Heart left ventricle (tissue), 16 donors: ENCODE data around the gene STXBP5L. TPM values are rescaled to one million over a fixed set of nuclear protein-coding genes. Genes with fewer than 3 reads are reported as not detected.

ENCODE experiments used
- ATAC-seq, 4 donors: fragments of 200-7000 bp; cut with Tn5 transposase; one replicate each; pipeline ENCODE4 v1.9.1; 2020 to 2022; ENCODE audit warnings: moderate library complexity in 4 of 4, mild to moderate bottlenecking in 3 of 4, moderate number of reproducible peaks in 1 of 4
- DNase-seq, 5 donors: peaks; one replicate each; pipeline ENCODE4 v3.0.0-alpha.2; 2020
- H3K27ac ChIP-seq, 12 donors: fragments of 200-600 bp; sonication (generic) in 4 of 12; one replicate each; pipeline versions ENCODE4 v1.5.0 to v1.8.0; 2016 to 2022; ENCODE audit warnings: mild to moderate bottlenecking in 2 of 12
- H3K27me3 ChIP-seq, 9 donors: fragments of 200-600 bp; sonication (generic) in 2 of 9; one replicate each; pipeline versions ENCODE4 v1.5.1 to v1.8.0; 2016 to 2022; ENCODE audit warnings: mild to moderate bottlenecking in 3 of 9
- H3K36me3 ChIP-seq, 9 donors: fragments of 200-600 bp; sonication (generic) in 2 of 9; one replicate each; pipeline versions ENCODE4 v1.5.0 to v1.8.0; 2018 to 2022; ENCODE audit warnings: mild to moderate bottlenecking in 2 of 9
- H3K4me1 ChIP-seq, 12 donors: fragments of 200-600 bp; sonication (generic) in 4 of 12; one replicate each; pipeline versions ENCODE4 v1.5.0 to v1.8.0; 2016 to 2022; ENCODE audit warnings: mild to moderate bottlenecking in 3 of 12
- H3K4me3 ChIP-seq, 12 donors: fragments of 200-600 bp; sonication (generic) in 4 of 12; one replicate each; pipeline versions ENCODE4 v1.5.0 to v1.8.0; 2017 to 2022; ENCODE audit warnings: mild to moderate bottlenecking in 9 of 12, moderate library complexity in 4 of 12
- H3K9me3 ChIP-seq, 12 donors: fragments of 200-600 bp; sonication (generic) in 4 of 12; one replicate each; pipeline versions ENCODE4 v1.5.0 to v1.8.0; 2016 to 2022; ENCODE audit warnings: mild to moderate bottlenecking in 1 of 12
- POLR2A ChIP-seq, 2 donors: fragments of 450-650 bp; IDR thresholded peaks; one replicate each; pipeline ENCODE4 v1.6.1; 2017; ENCODE audit warnings: antibody characterized with exemption in 2 of 2, mild to moderate bottlenecking in 2 of 2, moderate library complexity in 2 of 2
- WGBS, 4 donors: extraction: QIAGEN DNeasy Blood & Tissue Kit in 2 of 4; methylation state at CpG; one replicate each; pipeline versions ENCODE4 v1.1.5 to v1.1.7; 2013 to 2018; 5-methylcytosine and 5-hydroxymethylcytosine counted together
- intact Hi-C, 10 donors: fragments of 100-400 bp; cut with DNase I; formaldehyde crosslinking; loops; one replicate each; pipeline versions ENCODE4 v1.11.1 to v1.14.2; 2022
- polyA plus RNA-seq, 2 donors: library from polyadenylated mRNA; stranded (reverse); fragments of 200-250 nt; gene quantifications; one replicate each; pipeline ENCODE4 v1.2.3, GENCODE V29; 2013
- total RNA-seq, 9 donors: library from RNA; depleted of rRNA in 2 of 9; stranded (reverse); fragments of >200 nt in 2 of 9; fragmentation: NEBNext Ultra II Directional in 3 of 9; extraction: Animal tissue kit (Norgen Biotek cat#: 25700) in 3 of 9; gene quantifications; one replicate each; pipeline versions ENCODE4 v1.1.0 to v1.2.4, GENCODE V29; 2016 to 2023
- TF ChIP-seq, protein P1 (sequence below), 12 donors: fragments of 200-600 bp; sonication (generic) in 4 of 12; IDR thresholded peaks; one replicate each; pipeline versions ENCODE4 v1.5.0 to v1.8.0; 2018 to 2022; ENCODE audit warnings: antibody characterized with exemption in 12 of 12, mild to moderate bottlenecking in 5 of 12
- donor health status: ischemic (EF 13 %, LVEDD 7.1; RV severe dilation, severe dysfunction).
- donor health status: healthy with polysubstance abuse.
- donor health status: DM: no; HTN: yes; CAD: no.
- donor health status: DM: no; HTN: no; CAD: no.
- donor health status: ischemic (EF 25% LVEDD 6.9; RV normal size, moderate dysfunction).
- donor health status: ischemic (EF 25% LVEDD 5.7; RV mildly dilated, moderate dysfunction).
- donor health status: healthy.
- donor health status: DM: yes; HTN: yes; CAD: no.
- donor health status: ischemic (EF 35%, LVEDD 5.7; RV mildly dilated, moderate dysfunction).
- donor health status: nonischemic (EF 11% LVEDD 7.7; RV severe dilation, severe dysfunction).
- donor health status: DM: yes; HTN: yes; CAD: no.
- donor health status: PGD.
- donor health status: ischemic (EF 29% LVEDD 5.4; RV normal size, mild dysfunction).
- donor health status: nonischemic (EF 23%, LVEDD 6.1; RV moderate dilation, normal function).

Gene STXBP5L
- total and polyA plus RNA-seq, 11 donors: 0.10 TPM; not detected in 10

DNA sequence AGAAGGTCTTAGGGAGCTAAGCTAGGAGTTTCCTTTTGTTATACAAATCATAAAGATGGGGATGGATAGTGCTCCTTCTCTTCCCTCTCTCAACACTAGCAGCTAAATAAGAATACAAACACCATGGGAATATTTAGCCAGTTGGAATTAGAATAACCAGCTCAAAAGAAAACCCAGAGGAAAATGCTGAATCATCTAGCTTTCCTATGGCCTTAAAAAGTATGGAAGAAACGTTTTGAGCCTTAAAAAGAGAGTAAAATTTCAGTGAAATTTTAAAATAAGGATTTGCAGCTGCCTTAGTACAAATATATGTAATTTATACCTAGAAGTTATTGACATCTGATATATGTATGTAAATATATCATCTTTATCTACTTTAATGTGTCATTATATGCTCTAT lies 245.8 kb downstream of the STXBP5L start:
- ATAC-seq: no peak

GRCh38 chr3:121155028-121155427 lies 247.0 kb downstream of the STXBP5L start:
- intact Hi-C loops: no loop called here
- no peak overlapping the region for H3K27ac ChIP-seq

More for the DNA sequence above, 245.8 kb downstream of the STXBP5L start:
- intact Hi-C loops: no loop called here
- no peak for DNase-seq
- no peak overlapping the region for H3K4me3 ChIP-seq
- no peak overlapping the region for H3K27ac ChIP-seq
- TF ChIP-seq, protein P1, sequence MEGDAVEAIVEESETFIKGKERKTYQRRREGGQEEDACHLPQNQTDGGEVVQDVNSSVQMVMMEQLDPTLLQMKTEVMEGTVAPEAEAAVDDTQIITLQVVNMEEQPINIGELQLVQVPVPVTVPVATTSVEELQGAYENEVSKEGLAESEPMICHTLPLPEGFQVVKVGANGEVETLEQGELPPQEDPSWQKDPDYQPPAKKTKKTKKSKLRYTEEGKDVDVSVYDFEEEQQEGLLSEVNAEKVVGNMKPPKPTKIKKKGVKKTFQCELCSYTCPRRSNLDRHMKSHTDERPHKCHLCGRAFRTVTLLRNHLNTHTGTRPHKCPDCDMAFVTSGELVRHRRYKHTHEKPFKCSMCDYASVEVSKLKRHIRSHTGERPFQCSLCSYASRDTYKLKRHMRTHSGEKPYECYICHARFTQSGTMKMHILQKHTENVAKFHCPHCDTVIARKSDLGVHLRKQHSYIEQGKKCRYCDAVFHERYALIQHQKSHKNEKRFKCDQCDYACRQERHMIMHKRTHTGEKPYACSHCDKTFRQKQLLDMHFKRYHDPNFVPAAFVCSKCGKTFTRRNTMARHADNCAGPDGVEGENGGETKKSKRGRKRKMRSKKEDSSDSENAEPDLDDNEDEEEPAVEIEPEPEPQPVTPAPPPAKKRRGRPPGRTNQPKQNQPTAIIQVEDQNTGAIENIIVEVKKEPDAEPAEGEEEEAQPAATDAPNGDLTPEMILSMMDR (IDR thresholded peaks at IDR 0.05): no peak
- TF ChIP-seq POLR2A (IDR thresholded peaks at IDR 0.05): no peak
- no peaks in the 10 kb centered on the region for H3K27me3 ChIP-seq
- 4 to 10% (median 7%) methylated on average over 1 of the region's 1 CpG for WGBS, 4 donors
- H3K36me3 ChIP-seq: no peaks in the 10 kb centered on the region
- no peaks in the 10 kb centered on the region for H3K4me1 ChIP-seq
- H3K9me3 ChIP-seq: peaks cover 0 to under 1% (median 0%) of the 10 kb centered on the region in 12 donors

GRCh38 chr3:121165397-121165837 lies 257.4 kb downstream of the STXBP5L start:
- no peak for ATAC-seq

More at GRCh38 chr3:121155028-121155427, 247.0 kb downstream of the STXBP5L start:
- WGBS, 4 donors: 32 to 46% (median 41%) methylated on average over 1 of the region's 1 CpG
- DNase-seq (no peak), ATAC-seq (no peak)
- no peaks in the 10 kb centered on the region for H3K36me3 ChIP-seq
- no peaks in the 10 kb centered on the region for H3K4me1 ChIP-seq
- TF ChIP-seq, protein P1 (IDR thresholded peaks at IDR 0.05): no peak
- no peak for TF ChIP-seq POLR2A (IDR thresholded peaks at IDR 0.05)
- H3K27me3 ChIP-seq: no peaks in the 10 kb centered on the region
- H3K9me3 ChIP-seq: no peaks in the 10 kb centered on the region
- no peak overlapping the region for H3K4me3 ChIP-seq

GRCh38 chr3:121167374-121168139 lies 259.6 kb downstream of the STXBP5L start:
- H3K9me3 ChIP-seq: peaks cover 0 to 20% (median 4%) of the 10 kb centered on the region in 12 donors
- DNase-seq (no peak), ATAC-seq (no peak)
- intact Hi-C loops: no loop called here
- WGBS, 4 donors: 56 to 68% (median 57%) methylated on average over 4 of the region's 4 CpGs
- TF ChIP-seq, protein P1 (IDR thresholded peaks at IDR 0.05): no peak
- no peak for TF ChIP-seq POLR2A (IDR thresholded peaks at IDR 0.05)
- no peaks in the 10 kb centered on the region for H3K36me3 ChIP-seq
- H3K4me3 ChIP-seq: no peak overlapping the region
- H3K4me1 ChIP-seq: no peaks in the 10 kb centered on the region
- H3K27ac ChIP-seq: no peak overlapping the region
- H3K27me3 ChIP-seq: no peaks in the 10 kb centered on the region

More at GRCh38 chr3:121165397-121165837, 257.4 kb downstream of the STXBP5L start:
- WGBS, 4 donors: 56 to 70% (median 62%) methylated on average over 7 of the region's 7 CpGs
- Histone ChIP-seq H3K27ac (no peak overlapping the region), H3K4me3 (no peak overlapping the region), H3K36me3 (no peaks in the 10 kb centered on the region), H3K27me3 (no peaks in the 10 kb centered on the region), H3K4me1 (no peaks in the 10 kb centered on the region), H3K9me3 (peaks cover 0 to 6% (median 0%) of the 10 kb centered on the region in 12 donors)
- no peak for TF ChIP-seq POLR2A (IDR thresholded peaks at IDR 0.05)
- TF ChIP-seq, protein P1 (IDR thresholded peaks at IDR 0.05): no peak
- no peak for DNase-seq
- intact Hi-C loops: no loop called here
